Measurements from ENCODE around the gene OR8B4.

GRCh38 chr11:124445646-124446150, 21.0 kb upstream of the OR8B4 start, which contains the start of gene OR8B8:
- TF ChIP-seq POLR2A (IDR thresholded peaks at IDR 0.05; ENCODE audit: low read length) (no peak), GATA1 (IDR thresholded peaks at IDR 0.05; ENCODE audit: low read depth, low read length) (no peak)

All from erythroblast (primary cell).